EL (cell line): ENCODE results near the gene TULP4.
"Not testable (repeated sequence)": the region's sequence is repeated elsewhere in the genome, so short reads cannot be mapped to it uniquely, and the experiment has no call there.

Experiments used
- DNase-seq: peaks from one replicate; pipeline ENCODE4 v3.0.0-alpha.2; 2016

The TULP4 gene

GRCh38 chr6:158474961-158475343, 162.7 kb downstream of the TULP4 start:
- peak; percentile 77 for DNase-seq

- DNase-seq = peak; percentile 62
Measured at GRCh38 chr6:158475344-158476302, 163.4 kb downstream of the TULP4 start.

GRCh38 chr6:158476389-158476788, 164.1 kb downstream of the TULP4 start:
- no peak for DNase-seq

GRCh38 chr6:158477722-158478121, 165.5 kb downstream of the TULP4 start:
- DNase-seq = not testable (repeated sequence)

GRCh38 chr6:158480989-158481388, 168.7 kb downstream of the TULP4 start:
- DNase-seq = no peak

- peak; percentile 93 for DNase-seq
Measured at GRCh38 chr6:158481690-158482473, 169.6 kb downstream of the TULP4 start.

- peak; percentile 10 for DNase-seq
Measured at GRCh38 chr6:158485431-158485830, 173.2 kb downstream of the TULP4 start.

GRCh38 chr6:158487495-158487894, 175.2 kb downstream of the TULP4 start:
- peak; percentile 38 for DNase-seq

GRCh38 chr6:158488065-158488464, 175.8 kb downstream of the TULP4 start:
- DNase-seq = peak; percentile 96

- no peak for DNase-seq
Measured at GRCh38 chr6:158489441-158489840, 177.2 kb downstream of the TULP4 start.

- DNase-seq = no peak
Measured at GRCh38 chr6:158492881-158493280, 180.6 kb downstream of the TULP4 start.

GRCh38 chr6:158496700-158497099, 184.4 kb downstream of the TULP4 start:
- no peak for DNase-seq

- DNase-seq = no peak
Measured at GRCh38 chr6:158497620-158498019, 185.4 kb downstream of the TULP4 start.

GRCh38 chr6:158498362-158498761, 186.1 kb downstream of the TULP4 start:
- DNase-seq = no peak

- no peak for DNase-seq
Measured at GRCh38 chr6:158499601-158500000, 187.3 kb downstream of the TULP4 start.

GRCh38 chr6:158500016-158500735, 187.9 kb downstream of the TULP4 start:
- DNase-seq = peak; percentile 61

- DNase-seq = no peak
Measured at GRCh38 chr6:158501360-158502262, 189.3 kb downstream of the TULP4 start.

GRCh38 chr6:158502263-158502950, 190.1 kb downstream of the TULP4 start:
- no peak for DNase-seq

- no peak for DNase-seq
Measured at GRCh38 chr6:158503222-158503621, 191.0 kb downstream of the TULP4 start.

GRCh38 chr6:158503846-158504245, 191.6 kb downstream of the TULP4 start:
- DNase-seq = no peak

GRCh38 chr6:158505194-158505593, 192.9 kb downstream of the TULP4 start:
- no peak for DNase-seq
